Caco-2 (cell line): Measurements from ENCODE around the gene ADAM23. TPM values are rescaled to one million over a fixed set of nuclear protein-coding genes. Genes with fewer than 3 reads are reported as not detected.

Source experiments
- BruUV-seq: library from RNA; stranded (reverse); fragments of 400-500 nt; replicated peaks from 2 replicates; lab custom pipeline; 2021; lab: Mats Ljungman, UMichigan
- CTCF ChIA-PET: fragments of 300-600 bp; sonication (Branson Sonifier 250); formaldehyde crosslinking; loops from one replicate; lab custom pipeline; 2022; ENCODE audit warnings: antibody characterized with exemption; lab: Charles Lee
- POLR2A ChIA-PET: fragments of 300-600 bp; sonication (Branson Sonifier 250); formaldehyde crosslinking; loops from one replicate; lab custom pipeline; 2022; ENCODE audit warnings: antibody characterized with exemption; lab: Charles Lee
- DNase-seq, 2 experiments: peaks; one replicate each; pipeline versions ENCODE4 v3.0.0 to v3.0.0-alpha.2; 2020 to 2022
- H3K27me3 ChIP-seq: replicated peaks from 2 replicates; pipeline ENCODE4 v1.6.0; 2011; ENCODE audit warnings: low read length; ENCODE audit not compliant: control insufficient read depth, insufficient read depth
- H3K36me3 ChIP-seq: 2 replicates; pipeline ENCODE4 v1.5.1; 2011; ENCODE audit warnings: low read length; ENCODE audit not compliant: control insufficient read depth, insufficient read depth
- H3K4me1 ChIP-seq: fragments of 250-450 bp; sonication (Bioruptor Pico); 2 replicates; pipeline ENCODE4 v1.5.1; 2020; ENCODE audit warnings: mild to moderate bottlenecking
- H3K4me3 ChIP-seq: 2 replicates; pipeline ENCODE4 v1.5.1; 2011; ENCODE audit warnings: low read depth, mild to moderate bottlenecking, control low read depth, low read length
- H3K9me3 ChIP-seq: fragments of 250-450 bp; sonication (Bioruptor Pico); 2 replicates; pipeline ENCODE4 v1.5.1; 2020; ENCODE audit warnings: mild to moderate bottlenecking, moderate library complexity
- H3K27ac Mint-ChIP-seq: one replicate; pipeline ENCODE4 v1.8.0; 2022; ENCODE audit warnings: mixed read lengths; ENCODE audit not compliant: unreplicated experiment
- H3K27me3 Mint-ChIP-seq: one replicate; pipeline ENCODE4 v1.8.0; 2022; ENCODE audit warnings: mixed read lengths; ENCODE audit not compliant: insufficient read depth, unreplicated experiment
- H3K36me3 Mint-ChIP-seq: one replicate; pipeline ENCODE4 v1.8.0; 2022; ENCODE audit warnings: mild to moderate bottlenecking, mixed read lengths; ENCODE audit not compliant: insufficient read depth, unreplicated experiment
- H3K4me1 Mint-ChIP-seq: one replicate; pipeline ENCODE4 v1.8.0; 2022; ENCODE audit warnings: low read depth, mixed read lengths; ENCODE audit not compliant: unreplicated experiment
- H3K4me3 Mint-ChIP-seq: one replicate; pipeline ENCODE4 v1.8.0; 2022; ENCODE audit warnings: mild to moderate bottlenecking, moderate library complexity, mixed read lengths; ENCODE audit not compliant: unreplicated experiment
- H3K9me3 Mint-ChIP-seq: one replicate; pipeline ENCODE4 v1.8.0; 2022; ENCODE audit warnings: mixed read lengths; ENCODE audit not compliant: unreplicated experiment
- CTCF ChIP-seq, 2 experiments: fragments of 200-600 bp in 1 of 2; IDR thresholded peaks; 1 replicate in 1 of 2; 2 replicates in 1 of 2; pipeline versions ENCODE4 v1.5.1 to v1.8.0; 2011 to 2022; ENCODE audit warnings: antibody characterized with exemption in 1 of 2, control low read depth in 1 of 2, inconsistent platforms in 1 of 2, low read depth in 1 of 2, low read length in 1 of 2, mild to moderate bottlenecking in 1 of 2, moderate library complexity in 1 of 2; ENCODE audit not compliant: insufficient read depth in 1 of 2, severe bottlenecking in 1 of 2, unreplicated experiment in 1 of 2
- intact Hi-C: fragments of 100-400 bp; cut with micrococcal nuclease; formaldehyde crosslinking; loops from one replicate; pipeline ENCODE4 v1.10.0; 2022; ENCODE audit not compliant: unreplicated experiment
- total RNA-seq: library from RNA; stranded (reverse); gene quantifications from 2 replicates; pipeline ENCODE4 v1.2.3, GENCODE V29; 2022

Gene ADAM23
- total RNA-seq, 1 experiment from 2014 or later: 55.1 TPM

DNA sequence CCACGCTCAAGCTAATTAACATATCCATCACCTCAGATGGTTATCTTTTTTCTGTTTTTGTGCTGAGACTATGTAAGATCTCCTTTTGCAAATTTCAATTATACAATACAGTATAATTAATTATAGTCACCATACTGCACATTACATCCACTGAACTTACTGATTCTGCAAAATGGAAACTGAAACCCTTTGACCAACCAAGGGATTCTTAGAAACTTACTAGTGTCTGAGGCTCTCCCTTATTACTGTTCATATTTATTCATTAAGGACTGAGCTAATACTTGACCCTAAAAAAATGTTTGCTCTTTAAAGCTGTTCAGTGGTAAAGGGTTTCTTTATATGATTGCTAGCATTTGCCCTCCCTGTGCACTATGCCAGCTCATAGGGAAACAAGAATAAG, 50.7 kb downstream of the ADAM23 start:
- intact Hi-C loops: no loop called here
- ChIA-PET CTCF (interaction anchor here (0.6 kb wide), 1 partner anchor 1480 kb away, joined by 3 read pairs; no protein-coding TSS in a partner anchor), POLR2A (no interaction called here)
- Mint-ChIP-seq H3K4me1 (no peaks in the 10 kb centered on the region), H3K36me3 (peaks cover 7% of the 10 kb centered on the region), H3K27ac (no peak overlapping the region), H3K9me3 (peaks cover 31% of the 10 kb centered on the region), H3K4me3 (no peak overlapping the region), H3K27me3 (no peaks in the 10 kb centered on the region)
- no peaks in the 10 kb centered on the region for H3K4me1 ChIP-seq
- DNase-seq: no peak
- H3K27me3 ChIP-seq: no peaks in the 10 kb centered on the region
- H3K4me3 ChIP-seq: no peak overlapping the region
- no peaks in the 10 kb centered on the region for H3K36me3 ChIP-seq
- no peaks in the 10 kb centered on the region for H3K9me3 ChIP-seq
- BruUV-seq: no TSS peak
- no peak for TF ChIP-seq CTCF (IDR thresholded peaks at IDR 0.05; ENCODE audit: insufficient read depth in 1 of 2, low read depth in 1 of 2, low read length in 1 of 2, severe bottlenecking in 1 of 2, unreplicated experiment in 1 of 2)

DNA sequence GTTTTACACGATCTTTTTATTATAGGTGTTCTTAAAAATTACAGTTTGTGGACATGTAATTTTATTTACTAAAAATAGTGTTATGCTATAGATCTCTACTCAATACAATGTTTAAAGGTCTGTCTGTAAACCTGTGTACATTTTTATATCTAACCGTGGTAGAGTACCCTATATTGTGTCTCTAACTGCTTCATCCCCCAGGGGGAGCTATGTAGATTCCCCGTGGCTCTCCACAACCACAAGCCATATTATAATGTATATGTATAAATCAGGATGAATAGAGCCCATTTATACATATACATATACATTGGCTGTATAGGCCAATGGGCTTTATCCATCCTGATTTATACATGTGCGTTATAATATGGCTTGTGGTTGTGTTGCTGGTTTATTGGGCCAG, 59.4 kb downstream of the ADAM23 start:
- Mint-ChIP-seq H3K4me1 (no peaks in the 10 kb centered on the region), H3K27ac (no peak overlapping the region), H3K4me3 (no peak overlapping the region), H3K9me3 (no peaks in the 10 kb centered on the region), H3K27me3 (no peaks in the 10 kb centered on the region), H3K36me3 (no peaks in the 10 kb centered on the region)
- H3K9me3 ChIP-seq: no peaks in the 10 kb centered on the region
- ChIA-PET CTCF (no interaction called here), POLR2A (no interaction called here)
- intact Hi-C loops: no loop called here
- no peaks in the 10 kb centered on the region for H3K36me3 ChIP-seq
- H3K4me1 ChIP-seq: no peaks in the 10 kb centered on the region
- H3K27me3 ChIP-seq: no peaks in the 10 kb centered on the region
- no TSS peak for BruUV-seq
- H3K4me3 ChIP-seq: no peak overlapping the region
- TF ChIP-seq CTCF (IDR thresholded peaks at IDR 0.05; ENCODE audit: insufficient read depth in 1 of 2, low read depth in 1 of 2, low read length in 1 of 2, severe bottlenecking in 1 of 2, unreplicated experiment in 1 of 2): peak in 1 of 2 experiments; percentile 40
- DNase-seq: no peak

DNA sequence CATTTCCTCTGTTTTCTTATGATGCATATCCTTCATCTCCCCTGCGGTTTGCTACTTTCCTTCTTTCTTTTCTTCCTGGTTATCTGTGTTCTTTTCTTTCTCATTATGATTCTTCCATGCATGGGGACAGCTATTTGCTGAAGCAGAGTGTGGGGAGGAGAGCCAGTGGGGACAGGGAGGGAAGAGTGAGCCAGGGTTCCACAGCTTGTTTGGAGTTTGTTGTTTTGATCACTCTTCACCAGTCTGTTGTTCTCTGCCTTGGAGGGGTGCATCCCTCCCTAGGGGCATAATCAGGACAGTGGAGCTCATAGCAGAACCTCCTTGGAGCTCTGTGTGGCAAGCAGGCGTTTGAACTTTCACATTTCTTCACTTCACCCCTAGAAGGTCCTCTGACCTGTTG, 68.0 kb downstream of the ADAM23 start:
- intact Hi-C loops: no loop called here
- ChIA-PET CTCF (no interaction called here), POLR2A (no interaction called here)
- BruUV-seq: no TSS peak
- Mint-ChIP-seq H3K27me3 (no peaks in the 10 kb centered on the region), H3K27ac (no peak overlapping the region), H3K9me3 (no peaks in the 10 kb centered on the region), H3K4me1 (peaks cover 7% of the 10 kb centered on the region), H3K36me3 (peaks cover 6% of the 10 kb centered on the region), H3K4me3 (no peak overlapping the region)
- H3K4me1 ChIP-seq: peaks cover 7% of the 10 kb centered on the region; the same call in 1 of the 2 replicates
- no peaks in the 10 kb centered on the region for H3K36me3 ChIP-seq
- no peak for DNase-seq
- H3K27me3 ChIP-seq: no peaks in the 10 kb centered on the region
- H3K4me3 ChIP-seq: no peak overlapping the region
- no peak for TF ChIP-seq CTCF (IDR thresholded peaks at IDR 0.05; ENCODE audit: insufficient read depth in 1 of 2, low read depth in 1 of 2, low read length in 1 of 2, severe bottlenecking in 1 of 2, unreplicated experiment in 1 of 2)
- no peaks in the 10 kb centered on the region for H3K9me3 ChIP-seq
